Measurements from ENCODE around the gene HEPACAM. TPM values are rescaled to one million over a fixed set of nuclear protein-coding genes. Genes with fewer than 3 reads are reported as not detected.

Gene HEPACAM
- total RNA-seq, 4 donors from 2014 or later = 8.7 to 18.4 (median 15.3) TPM

DNA sequence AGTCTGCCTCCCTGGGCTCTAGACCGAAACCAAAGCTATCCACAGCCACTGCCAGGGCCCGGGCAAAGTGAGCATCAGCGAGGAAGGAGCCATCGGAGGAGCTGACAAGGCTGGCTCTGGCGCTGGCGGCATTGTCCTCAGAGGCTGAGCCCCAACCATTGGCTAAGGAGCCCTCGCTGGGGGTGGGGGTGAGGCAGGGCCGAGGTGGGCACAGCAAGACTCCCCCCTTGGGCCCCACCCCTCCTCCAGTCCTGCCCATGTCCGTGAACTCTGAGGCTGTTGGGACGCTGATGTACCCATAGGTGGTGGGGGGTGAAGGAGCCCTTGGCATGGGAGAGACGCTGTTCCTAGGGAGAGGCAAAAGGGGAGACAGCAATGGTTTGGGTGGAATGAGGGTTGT, 49.4 kb downstream of the HEPACAM start:
- Histone ChIP-seq H3K4me1 (peaks cover 0 to 48% (median 9%) of the 10 kb centered on the region in 4 donors), H3K27ac (no peak overlapping the region), H3K4me3 (no peak overlapping the region), H3K9me3 (no peaks in the 10 kb centered on the region), H3K27me3 (no peaks in the 10 kb centered on the region), H3K36me3 (no peaks in the 10 kb centered on the region)
- no peak for DNase-seq (ENCODE audit: low spot score in 2 of 2)
- TF ChIP-seq, protein P1, sequence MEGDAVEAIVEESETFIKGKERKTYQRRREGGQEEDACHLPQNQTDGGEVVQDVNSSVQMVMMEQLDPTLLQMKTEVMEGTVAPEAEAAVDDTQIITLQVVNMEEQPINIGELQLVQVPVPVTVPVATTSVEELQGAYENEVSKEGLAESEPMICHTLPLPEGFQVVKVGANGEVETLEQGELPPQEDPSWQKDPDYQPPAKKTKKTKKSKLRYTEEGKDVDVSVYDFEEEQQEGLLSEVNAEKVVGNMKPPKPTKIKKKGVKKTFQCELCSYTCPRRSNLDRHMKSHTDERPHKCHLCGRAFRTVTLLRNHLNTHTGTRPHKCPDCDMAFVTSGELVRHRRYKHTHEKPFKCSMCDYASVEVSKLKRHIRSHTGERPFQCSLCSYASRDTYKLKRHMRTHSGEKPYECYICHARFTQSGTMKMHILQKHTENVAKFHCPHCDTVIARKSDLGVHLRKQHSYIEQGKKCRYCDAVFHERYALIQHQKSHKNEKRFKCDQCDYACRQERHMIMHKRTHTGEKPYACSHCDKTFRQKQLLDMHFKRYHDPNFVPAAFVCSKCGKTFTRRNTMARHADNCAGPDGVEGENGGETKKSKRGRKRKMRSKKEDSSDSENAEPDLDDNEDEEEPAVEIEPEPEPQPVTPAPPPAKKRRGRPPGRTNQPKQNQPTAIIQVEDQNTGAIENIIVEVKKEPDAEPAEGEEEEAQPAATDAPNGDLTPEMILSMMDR (IDR thresholded peaks at IDR 0.05) = no peak
- TF ChIP-seq EP300 (IDR thresholded peaks at IDR 0.05) (no peak), POLR2A (IDR thresholded peaks at IDR 0.05) (no peak)
- WGBS, 2 donors = 84 to 90% methylated on average over 11 of the region's 11 CpGs

- Histone ChIP-seq H3K27ac (no peak overlapping the region), H3K9me3 (no peaks in the 10 kb centered on the region), H3K36me3 (no peaks in the 10 kb centered on the region), H3K4me3 (no peak overlapping the region), H3K27me3 (no peaks in the 10 kb centered on the region), H3K4me1 (peaks cover 0 to 39% (median 5%) of the 10 kb centered on the region in 4 donors)
- 68 to 70% methylated on average over 5 of the region's 5 CpGs for WGBS, 2 donors
- no peak for DNase-seq (ENCODE audit: low spot score in 2 of 2)
- TF ChIP-seq EP300 (IDR thresholded peaks at IDR 0.05) (no peak), POLR2A (IDR thresholded peaks at IDR 0.05) (no peak)
- TF ChIP-seq, protein P1 (IDR thresholded peaks at IDR 0.05) = no peak
These were observed 50.9 kb downstream of the HEPACAM start for GRCh38 chr11:124884869-124885479.

- Histone ChIP-seq H3K4me3 (no peak overlapping the region), H3K9me3 (no peaks in the 10 kb centered on the region), H3K36me3 (no peaks in the 10 kb centered on the region), H3K27me3 (no peaks in the 10 kb centered on the region), H3K4me1 (peaks cover 0 to 34% (median 3%) of the 10 kb centered on the region in 4 donors), H3K27ac (no peak overlapping the region)
- TF ChIP-seq, protein P1 (IDR thresholded peaks at IDR 0.05) = no peak
- TF ChIP-seq POLR2A (IDR thresholded peaks at IDR 0.05) = no peak
- no peak for TF ChIP-seq EP300 (IDR thresholded peaks at IDR 0.05)
- 100% methylated on average over 1 of the region's 1 CpG for WGBS, 2 donors
- no peak for DNase-seq (ENCODE audit: low spot score in 2 of 2)
These were observed 51.5 kb downstream of the HEPACAM start for GRCh38 chr11:124884340-124884739.

- Histone ChIP-seq H3K4me1 (peaks cover 0 to 26% (median 5%) of the 10 kb centered on the region in 4 donors), H3K36me3 (no peaks in the 10 kb centered on the region), H3K27ac (peak overlapping the region in 3 of 4 donors; percentile 47 to 73 (median 67)), H3K4me3 (no peak overlapping the region), H3K9me3 (no peaks in the 10 kb centered on the region), H3K27me3 (no peaks in the 10 kb centered on the region)
- 50 to 57% methylated on average over 11 of the region's 11 CpGs for WGBS, 2 donors
- no peak for DNase-seq (ENCODE audit: low spot score in 2 of 2)
- no peak for TF ChIP-seq EP300 (IDR thresholded peaks at IDR 0.05)
- TF ChIP-seq POLR2A (IDR thresholded peaks at IDR 0.05) = no peak
- TF ChIP-seq, protein P1 (IDR thresholded peaks at IDR 0.05) = no peak
These were observed 53.3 kb downstream of the HEPACAM start for GRCh38 chr11:124882339-124883071.

- Histone ChIP-seq H3K27me3 (no peaks in the 10 kb centered on the region), H3K9me3 (no peaks in the 10 kb centered on the region), H3K4me1 (peaks cover 0 to 37% (median 9%) of the 10 kb centered on the region in 4 donors), H3K4me3 (no peak overlapping the region), H3K36me3 (no peaks in the 10 kb centered on the region), H3K27ac (no peak overlapping the region)
- DNase-seq (ENCODE audit: low spot score in 2 of 2) = no peak
- TF ChIP-seq, protein P1 (IDR thresholded peaks at IDR 0.05) = no peak
- TF ChIP-seq EP300 (IDR thresholded peaks at IDR 0.05) (no peak), POLR2A (IDR thresholded peaks at IDR 0.05) (no peak)
- WGBS, 2 donors = 69 to 77% methylated on average over 3 of the region's 3 CpGs
These were observed 54.9 kb downstream of the HEPACAM start for GRCh38 chr11:124880958-124881357.

All from tibial nerve (tissue), 4 donors.